Adrenal gland (tissue), 5 donors: ENCODE measurements around the gene NANP.

Experiments
- CTCF ChIP-seq, 6 experiments: fragments of 450-650 bp in 4 of 6; fragments of 200-600 bp in 2 of 6; sonication (generic) in 1 of 6; IDR thresholded peaks; 1 replicate in 5 of 6; 2 replicates in 1 of 6; pipeline versions ENCODE4 v1.5.1 to v1.8.0; 2016 to 2021; ENCODE audit warnings: antibody characterized with exemption in 6 of 6, mild to moderate bottlenecking in 2 of 6, moderate library complexity in 1 of 6
- POLR2A ChIP-seq, 2 donors: fragments of 450-650 bp; IDR thresholded peaks; one replicate each; pipeline ENCODE4 v1.6.1; 2017; ENCODE audit warnings: antibody characterized with exemption in 2 of 2, mild to moderate bottlenecking in 2 of 2, moderate library complexity in 1 of 2
- donor health status: DM: no; HTN: no; CAD: no.

- no peak for TF ChIP-seq CTCF (IDR thresholded peaks at IDR 0.05)
- no peak for TF ChIP-seq POLR2A (IDR thresholded peaks at IDR 0.05)
Measured at GRCh38 chr20:25580711-25581110, 43.1 kb downstream of the NANP start.
